CD4-positive, alpha-beta T cell treated with Interleukin-6 at 100 ng/mL for 8 hours (primary cell): ENCODE measurements around the gene EPB41L2.

Experiments
- DNase-seq: peaks from one replicate; pipeline ENCODE4 v3.0.0-alpha.2; 2020; ENCODE audit warnings: mixed read lengths, low spot score

Gene EPB41L2

DNA sequence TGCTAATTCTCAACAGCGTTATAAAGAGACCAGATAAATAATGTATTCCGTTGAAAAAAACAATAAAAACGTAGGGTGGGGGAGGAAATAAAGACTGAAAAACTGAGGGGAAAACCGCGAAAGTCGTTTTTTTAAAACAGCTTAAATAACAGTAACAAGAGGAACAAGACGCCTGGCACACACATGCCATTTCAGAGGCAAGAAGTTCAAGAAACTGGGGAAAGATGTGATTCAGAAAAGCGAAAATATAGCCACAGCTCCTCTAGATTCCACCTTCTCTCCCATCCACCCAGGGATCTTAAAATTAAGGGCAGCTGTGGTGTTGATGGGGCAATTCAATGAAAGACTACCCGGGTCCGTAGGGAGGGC is 1.3 kb downstream of the EPB41L2 start:
- DNase-seq, result no peak

DNA sequence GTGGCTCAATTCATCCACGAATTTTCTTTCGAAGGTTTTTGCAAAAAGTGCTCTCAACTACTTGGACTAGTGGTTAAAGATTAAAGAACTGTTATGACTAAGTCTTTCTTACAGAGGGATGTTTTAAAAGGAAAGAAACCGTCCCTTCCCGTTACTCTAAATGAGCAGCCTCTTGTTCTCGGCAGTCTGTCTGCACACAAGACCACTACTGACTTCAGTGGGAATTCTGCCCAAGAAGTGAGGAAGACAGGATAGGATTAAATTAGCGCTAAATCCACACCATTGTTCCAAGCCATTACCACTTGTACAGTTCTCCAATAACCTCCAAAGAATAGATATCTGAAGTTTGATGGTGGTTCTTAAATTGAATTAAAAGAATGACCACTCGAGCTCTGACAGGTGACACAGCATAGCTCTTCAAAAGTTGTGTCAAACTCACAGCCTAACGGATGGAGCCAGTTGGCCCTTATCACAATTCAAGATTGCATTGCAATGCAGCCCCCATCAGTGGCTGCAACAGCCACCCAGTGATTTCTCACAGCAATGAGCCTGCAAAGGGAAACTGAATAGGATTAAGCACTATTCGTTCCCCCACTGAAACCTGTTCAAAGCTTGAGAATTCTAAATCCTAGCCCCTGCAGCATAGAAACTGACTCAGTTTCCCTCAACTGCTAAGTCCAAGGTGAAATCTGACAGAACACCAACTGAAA is 1.8 kb downstream of the EPB41L2 start:
- no peak for DNase-seq

GRCh38 chr6:131060311-131060710 is 2.7 kb downstream of the EPB41L2 start:
- no peak for DNase-seq

GRCh38 chr6:131059486-131059885 is 3.6 kb downstream of the EPB41L2 start:
- DNase-seq, result no peak

GRCh38 chr6:131058236-131058635 is 4.8 kb downstream of the EPB41L2 start:
- DNase-seq, result no peak

DNA sequence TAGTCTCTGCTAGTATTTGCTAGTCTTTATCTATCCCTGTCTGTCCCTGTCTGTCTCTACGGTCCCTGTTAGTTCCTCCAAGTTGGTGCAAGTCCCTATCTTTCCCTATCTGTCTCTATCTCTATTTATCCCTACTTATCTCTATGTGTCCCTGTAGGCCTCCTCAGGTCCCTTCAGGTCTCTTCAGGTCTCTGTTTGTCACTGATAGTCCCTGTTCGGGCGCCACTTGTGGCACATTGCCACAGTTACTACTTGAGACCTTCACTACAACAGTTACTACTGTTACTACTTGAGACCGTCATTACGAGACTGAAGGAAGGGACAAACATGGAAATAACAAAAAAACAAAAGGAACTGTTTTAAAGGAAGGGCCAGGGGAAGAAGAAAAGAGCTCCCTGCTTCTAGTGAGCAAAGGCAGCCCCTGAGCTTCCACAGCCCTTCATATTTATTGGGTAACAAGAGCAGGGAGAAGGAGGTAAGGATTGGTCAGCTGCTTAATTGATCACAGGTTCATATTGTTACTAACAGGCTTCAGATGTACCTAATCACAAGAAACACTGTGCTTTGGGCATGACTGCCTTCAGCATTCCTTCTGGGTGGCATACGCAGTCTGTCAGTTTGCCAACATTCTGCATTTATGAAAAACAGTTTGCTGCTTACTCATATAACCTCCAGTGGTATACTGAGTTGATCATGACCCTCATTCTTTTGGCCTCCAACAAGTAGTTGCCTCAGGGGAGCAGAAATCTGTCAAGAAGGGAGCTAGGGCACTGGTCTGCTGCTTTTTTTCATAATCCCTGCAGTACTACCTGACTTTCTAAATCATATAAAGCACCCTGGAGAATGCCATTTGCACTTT is 8.4 kb downstream of the EPB41L2 start:
- DNase-seq, result no peak

- no peak for DNase-seq
These were observed 9.4 kb downstream of the EPB41L2 start for GRCh38 chr6:131053546-131054240.

- no peak for DNase-seq
These were observed 10.9 kb downstream of the EPB41L2 start for GRCh38 chr6:131052181-131052580.

DNA sequence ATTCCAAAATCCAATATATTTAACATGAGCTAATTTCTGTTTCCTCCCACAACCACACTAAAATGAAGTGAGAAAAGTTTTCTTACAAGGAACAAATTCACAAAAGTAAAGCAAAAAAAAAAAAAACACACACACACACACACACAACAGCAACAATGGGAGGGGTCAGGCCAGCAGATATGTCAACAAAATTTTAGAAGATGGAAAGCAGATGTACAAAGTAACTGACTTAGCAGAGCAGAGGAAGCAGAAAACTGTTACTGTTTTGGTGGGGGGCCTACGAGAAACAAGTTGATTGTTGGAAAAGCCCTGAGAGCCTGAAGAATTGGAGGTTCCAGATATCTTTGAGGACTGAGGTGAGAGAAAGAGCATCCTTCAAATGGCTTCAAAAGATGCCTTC is 11.7 kb downstream of the EPB41L2 start:
- DNase-seq, result no peak

- no peak for DNase-seq
These were observed 13.4 kb downstream of the EPB41L2 start for GRCh38 chr6:131049608-131050007.

DNA sequence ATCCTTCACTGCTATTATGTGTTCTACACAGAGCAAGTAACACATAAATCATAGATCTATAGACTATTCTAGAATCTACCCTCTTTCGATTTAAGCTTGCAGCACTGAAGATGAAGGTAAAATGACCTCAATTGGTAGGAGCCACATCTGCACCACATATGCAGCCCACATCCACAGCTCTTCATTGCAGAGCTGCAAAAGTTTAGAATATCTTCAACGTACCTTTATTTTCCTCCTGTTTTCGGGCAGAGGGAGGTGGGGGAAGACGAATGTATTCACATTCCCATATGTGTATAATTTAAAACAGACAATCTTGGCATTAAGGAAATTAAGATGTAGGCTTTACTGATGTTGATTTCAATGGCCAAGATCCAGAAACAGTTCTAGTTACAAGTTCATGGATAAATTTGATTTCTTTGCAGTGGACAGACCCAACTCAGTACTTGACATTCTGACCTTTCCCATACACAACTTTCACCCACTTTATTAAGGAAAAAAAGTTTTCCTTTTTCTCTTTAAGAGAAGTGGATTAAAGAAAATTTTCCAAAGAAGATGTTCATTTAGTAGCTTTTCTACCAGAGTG is 14.0 kb downstream of the EPB41L2 start:
- no peak for DNase-seq

- no peak for DNase-seq
These were observed 14.6 kb downstream of the EPB41L2 start for GRCh38 chr6:131048459-131048858.

- no peak for DNase-seq
These were observed 17.9 kb downstream of the EPB41L2 start for GRCh38 chr6:131045139-131045538.

GRCh38 chr6:131043902-131044447 is 19.1 kb downstream of the EPB41L2 start:
- DNase-seq, result no peak

GRCh38 chr6:131042664-131043063 is 20.4 kb downstream of the EPB41L2 start:
- DNase-seq, result no peak

DNA sequence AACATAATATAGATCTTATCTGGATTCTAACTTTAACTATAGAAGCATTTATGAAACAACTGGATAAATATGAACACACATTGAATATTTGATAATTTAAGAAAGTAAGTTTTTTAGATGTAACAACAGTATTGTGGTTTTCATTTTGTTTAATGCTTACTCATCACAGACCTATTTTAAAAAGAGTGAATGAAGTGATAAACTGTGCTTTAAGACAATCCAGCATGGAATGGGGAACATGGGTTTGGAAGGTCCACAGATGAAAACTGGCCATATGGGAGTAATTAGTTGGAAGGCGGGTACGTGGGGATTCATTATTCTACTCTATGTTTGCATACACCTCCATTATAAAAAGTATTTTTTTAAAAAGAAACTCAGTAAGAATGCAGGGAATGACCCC is 21.2 kb downstream of the EPB41L2 start:
- DNase-seq, result no peak

DNA sequence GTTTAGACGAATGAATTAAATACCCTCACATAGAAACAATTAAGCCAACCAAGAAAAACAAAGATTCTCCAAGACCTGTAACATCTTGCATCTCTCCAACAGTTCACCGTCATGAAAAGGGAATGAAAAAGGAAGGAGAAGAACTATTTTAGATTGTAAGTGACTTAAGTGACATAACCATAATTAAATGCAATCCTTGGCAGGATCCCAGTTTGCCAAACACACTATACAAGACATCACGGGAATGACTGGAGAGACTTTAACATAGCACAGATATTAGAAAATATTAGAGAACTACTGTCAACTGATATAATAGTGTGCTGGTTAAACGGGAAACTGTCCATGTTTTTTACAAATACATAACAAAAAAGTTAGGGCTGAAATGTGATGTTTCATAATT is 22.2 kb downstream of the EPB41L2 start:
- DNase-seq, result no peak

DNA sequence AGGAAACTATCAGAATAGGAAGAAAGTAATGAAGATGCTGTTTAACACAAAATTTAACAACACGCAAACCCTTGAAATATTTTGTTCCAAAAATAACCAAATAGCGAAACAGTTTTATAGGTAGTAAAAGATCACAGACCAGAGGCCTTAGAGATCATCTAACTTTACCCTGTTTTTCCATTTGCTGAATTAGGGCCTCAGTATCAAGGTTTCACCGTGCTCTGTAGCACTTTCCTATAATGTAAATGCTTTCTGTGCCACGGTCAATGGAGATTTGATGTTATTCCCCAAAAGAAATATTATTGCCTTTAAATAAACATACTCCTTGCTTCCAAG is 23.7 kb downstream of the EPB41L2 start:
- no peak for DNase-seq

- DNase-seq, result no peak
These were observed 24.3 kb downstream of the EPB41L2 start for GRCh38 chr6:131038597-131039344.

DNA sequence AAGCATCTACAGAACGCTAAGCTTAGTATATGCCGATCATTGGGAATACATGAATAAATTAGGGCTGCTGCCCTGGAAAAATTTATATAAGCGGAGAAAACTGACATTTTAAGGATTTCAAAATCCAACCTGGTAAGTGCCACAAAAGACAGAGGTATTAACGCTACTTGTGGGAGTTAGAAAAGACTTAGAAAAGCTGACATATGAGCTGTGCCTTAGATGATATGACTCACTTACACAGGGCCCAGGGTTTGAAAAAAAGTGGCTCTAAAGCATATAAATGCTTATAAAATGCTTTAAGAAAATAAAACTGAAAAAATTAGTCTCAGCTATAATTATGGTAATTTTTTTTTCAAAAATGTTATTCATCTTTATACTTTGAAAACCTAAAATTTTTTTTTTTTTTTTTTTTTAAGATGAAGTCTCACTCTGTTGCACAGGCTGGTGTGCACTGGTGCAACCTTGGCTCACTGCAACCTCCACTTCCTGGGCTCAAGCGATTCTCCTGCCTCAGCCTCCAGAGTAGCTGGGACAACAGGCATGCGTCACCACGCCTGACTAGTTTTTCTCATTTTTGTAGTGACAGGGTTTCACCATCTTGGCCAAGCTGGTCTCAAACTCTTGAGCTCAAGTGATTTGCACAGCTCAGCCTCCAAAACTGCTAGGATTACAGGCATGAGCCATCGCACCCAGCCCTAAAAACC is 25.7 kb downstream of the EPB41L2 start:
- DNase-seq, result no peak

DNA sequence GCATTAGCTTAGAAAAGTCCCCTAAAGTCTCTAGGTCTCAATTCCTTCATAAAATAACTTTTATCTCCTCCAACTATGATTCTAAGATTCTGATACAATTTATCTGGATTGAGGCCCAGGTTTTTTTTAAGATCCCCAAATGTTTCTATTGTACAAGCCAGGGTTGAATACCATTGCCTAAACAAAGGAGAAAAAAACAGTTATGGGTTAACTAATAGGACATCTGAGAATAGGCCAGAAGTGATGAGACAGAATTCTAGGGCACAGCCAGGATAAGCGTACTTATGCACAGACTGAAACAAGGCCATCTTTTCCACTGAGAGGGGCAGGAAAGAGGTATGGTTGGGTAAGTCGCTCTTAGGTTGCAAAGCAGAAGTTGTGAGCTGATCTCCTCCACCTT is 26.4 kb downstream of the EPB41L2 start:
- DNase-seq, result no peak
